NCI-H2171 treated with DMSO at 0.1 percent for 48 hours (cell line): ENCODE results near the gene SYCP2L.
"Not testable (repeated sequence)": the region's sequence is repeated elsewhere in the genome, so short reads cannot be mapped to it uniquely, and the experiment has no call there.

Source experiments
- DNase-seq: peaks from one replicate; lab custom pipeline; 2025; lab: John Stamatoyannopoulos, UW

The SYCP2L gene

GRCh38 chr6:10880366-10880765 lies 6.5 kb upstream of the SYCP2L start:
- DNase-seq, result no peak

DNA sequence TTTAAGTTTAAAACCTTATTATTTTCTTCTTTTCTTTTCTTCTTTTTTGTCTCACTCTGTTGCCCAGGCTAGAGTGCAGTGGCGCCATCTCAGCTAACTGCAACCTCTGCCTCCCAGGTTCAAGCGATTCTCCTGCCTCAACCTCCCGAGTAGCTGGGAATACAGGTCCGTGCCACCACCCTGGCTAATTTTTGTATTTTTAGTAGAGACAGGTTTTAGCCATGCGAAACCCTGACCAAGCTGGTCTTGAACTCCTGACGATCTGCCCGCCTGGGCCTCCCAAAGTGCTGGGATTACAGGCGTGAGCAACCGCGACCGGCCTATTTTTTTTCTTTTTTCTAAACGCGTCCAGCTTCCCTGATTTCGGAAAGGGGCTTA lies 4.6 kb upstream of the SYCP2L start:
- not testable (repeated sequence) for DNase-seq

- no peak for DNase-seq
Observed at GRCh38 chr6:10882657-10883171, 4.1 kb upstream of the SYCP2L start.

GRCh38 chr6:10883312-10884244 lies 3.3 kb upstream of the SYCP2L start:
- DNase-seq, result no peak

DNA sequence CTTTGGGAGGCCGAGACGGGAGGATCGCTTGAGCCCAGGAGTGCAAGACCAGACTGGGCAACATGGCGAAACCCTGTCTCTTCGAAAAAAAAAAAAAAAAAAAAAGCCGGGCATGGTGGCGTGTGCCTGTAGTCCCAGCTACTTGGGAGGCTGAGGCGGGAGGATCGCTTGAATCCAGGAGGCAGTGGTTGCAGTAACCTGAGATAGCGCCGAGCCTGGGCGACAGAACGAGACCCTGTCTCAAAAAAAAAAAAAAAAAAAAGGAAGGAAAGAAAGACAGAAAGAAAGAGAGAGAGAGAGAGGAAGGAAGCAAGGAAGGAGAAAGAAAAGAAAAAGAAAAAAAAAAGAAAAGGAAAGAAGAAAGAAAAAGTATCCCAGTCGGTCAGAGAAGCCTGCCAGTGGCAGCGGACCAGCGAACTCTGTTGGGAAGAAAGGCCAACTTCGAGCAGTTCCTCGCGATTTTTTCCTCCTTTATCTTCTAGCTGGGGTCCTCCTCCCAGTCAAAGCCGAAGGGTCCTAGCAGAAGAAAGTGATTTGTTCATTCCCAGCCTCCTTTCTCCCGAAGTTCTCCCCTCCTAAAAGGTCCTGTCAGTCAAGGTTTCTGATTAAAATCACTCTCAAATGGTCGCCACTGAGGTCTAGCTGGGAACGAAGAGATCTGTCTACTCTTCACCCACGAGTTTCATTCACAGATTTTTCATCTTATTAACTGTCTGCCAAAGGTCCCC lies 2.4 kb upstream of the SYCP2L start:
- DNase-seq, result no peak

DNA sequence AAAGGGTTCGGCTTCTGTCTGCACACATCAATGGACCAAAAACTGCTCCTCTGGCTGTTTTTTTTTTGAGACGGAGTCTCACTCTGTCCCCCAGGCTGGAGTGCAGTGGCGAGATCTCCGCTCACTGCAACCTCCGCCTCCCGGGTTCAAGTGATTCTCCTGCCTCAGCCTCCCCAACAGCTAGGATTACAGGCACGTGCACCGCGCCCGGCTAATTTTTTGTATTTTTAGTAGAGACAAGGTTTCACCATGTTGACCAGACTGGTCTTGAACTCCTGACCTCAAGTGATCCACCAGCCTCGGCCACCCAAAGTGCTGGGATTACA lies 524 bp upstream of the SYCP2L start:
- DNase-seq, result not testable (repeated sequence)

DNA sequence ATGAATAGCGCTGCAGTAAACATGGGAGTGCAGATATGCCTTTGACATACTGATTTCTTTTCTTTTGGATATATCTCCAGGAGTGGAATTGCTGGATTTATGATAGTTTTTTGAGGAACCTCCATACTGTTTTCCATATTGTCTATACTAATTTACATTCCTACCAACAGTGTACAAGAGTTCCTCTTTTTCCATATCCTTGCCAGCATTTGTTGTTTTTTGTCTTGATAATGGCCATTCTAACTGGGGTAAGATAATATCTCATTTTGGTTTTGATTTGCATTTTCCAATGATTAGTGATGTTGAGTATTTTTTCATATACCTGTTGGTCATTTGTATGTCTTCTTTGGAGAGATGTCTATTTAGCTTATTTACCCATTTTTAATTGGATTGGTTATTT lies 3.3 kb downstream of the SYCP2L start:
- no peak for DNase-seq

DNA sequence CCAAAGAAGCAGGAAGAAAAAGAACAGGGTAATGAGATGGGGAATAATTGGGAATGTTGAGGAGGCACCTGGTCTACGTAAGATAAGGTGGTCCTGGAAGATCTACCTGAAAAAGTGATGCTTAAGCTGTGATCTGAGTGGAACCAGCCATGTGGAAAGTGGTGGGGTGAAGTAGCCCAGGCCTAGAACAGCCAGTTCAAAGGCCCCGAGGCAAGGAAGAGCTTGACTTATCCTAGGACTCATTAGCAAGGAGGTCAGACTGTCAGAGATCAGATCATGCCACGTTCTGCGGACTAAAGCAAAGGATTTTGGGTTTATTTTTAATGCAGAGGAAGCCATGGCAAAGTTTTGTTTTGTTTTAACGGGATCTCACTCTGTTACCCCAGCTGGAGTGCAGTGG lies 5.1 kb downstream of the SYCP2L start:
- DNase-seq, result no peak

DNA sequence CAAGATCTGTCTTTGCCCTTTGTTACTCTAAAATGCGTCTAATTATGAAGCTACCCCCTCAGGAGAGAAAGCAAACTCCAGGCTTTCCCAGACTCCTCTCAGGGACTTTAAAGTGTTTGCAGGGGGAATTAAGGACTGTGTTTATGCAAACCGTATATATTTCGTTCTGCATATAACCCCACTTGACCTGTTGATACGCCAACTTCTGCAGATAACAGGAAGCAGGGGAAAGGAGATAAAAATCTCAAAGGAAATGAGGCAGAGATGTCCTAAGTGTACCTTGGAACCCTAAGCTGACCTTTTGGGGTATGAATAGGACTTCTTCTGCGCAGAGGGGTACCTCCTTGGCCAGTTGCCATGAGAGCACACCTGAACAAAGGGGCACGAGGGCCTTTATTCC lies 8.1 kb downstream of the SYCP2L start:
- no peak for DNase-seq

GRCh38 chr6:10896691-10897090 lies 9.8 kb downstream of the SYCP2L start:
- no peak for DNase-seq

DNA sequence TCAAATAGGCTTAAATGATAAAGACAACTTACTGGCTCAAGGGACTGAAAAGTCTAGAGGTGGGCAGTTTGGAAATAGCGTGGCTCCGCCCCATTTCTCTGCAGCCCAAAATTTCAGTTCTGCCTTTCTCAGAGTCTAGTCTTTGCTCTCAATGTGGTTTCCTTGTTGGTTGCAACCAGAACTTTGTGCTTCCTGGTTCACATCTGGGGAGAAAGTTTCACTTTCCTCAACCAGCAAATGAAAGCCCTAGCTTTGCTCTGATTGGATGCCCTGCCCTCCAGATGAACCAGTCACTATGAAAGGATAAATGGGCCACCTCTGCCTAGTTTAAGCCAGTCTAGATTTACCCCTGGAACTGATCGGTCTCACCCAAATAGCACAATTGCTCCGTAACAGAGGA lies 14.9 kb downstream of the SYCP2L start:
- no peak for DNase-seq

DNA sequence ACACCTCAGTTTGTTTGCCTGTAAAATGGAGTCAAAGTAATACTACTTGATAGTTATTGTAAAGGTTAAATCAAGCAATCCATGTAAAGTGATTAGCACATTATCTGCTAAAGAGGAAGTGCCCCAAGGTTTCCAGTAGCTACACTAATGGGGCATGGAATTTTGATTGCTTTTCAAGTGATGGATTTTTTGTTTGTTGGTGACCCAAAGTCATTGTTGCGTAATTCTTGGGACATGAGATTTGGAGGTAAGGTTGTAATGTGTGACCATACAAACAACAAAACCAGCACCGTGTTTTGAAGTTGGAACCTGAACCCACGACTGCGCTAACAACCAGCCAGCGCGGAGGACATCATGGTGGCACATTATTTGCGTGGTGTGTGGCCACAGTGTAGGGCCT lies 17.2 kb downstream of the SYCP2L start:
- no peak for DNase-seq

DNA sequence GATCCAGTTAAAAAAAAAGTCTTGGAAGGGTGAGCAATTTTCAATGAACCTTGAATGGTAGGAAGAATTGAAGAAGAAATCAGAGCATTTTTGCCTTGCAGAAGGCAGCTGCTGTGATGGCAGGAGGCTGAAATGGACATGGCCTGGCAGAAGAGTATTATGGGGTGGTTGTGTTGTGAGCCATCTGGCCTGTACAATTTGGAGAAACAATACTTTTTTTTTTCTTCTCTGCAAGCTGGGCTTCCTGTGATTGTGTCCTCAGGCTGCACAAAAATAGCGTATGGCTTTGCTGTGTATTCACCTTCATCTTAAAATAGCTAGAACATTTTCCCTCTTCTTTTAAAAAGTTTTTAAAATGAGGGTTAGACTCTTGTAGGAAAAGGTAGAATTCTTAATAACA lies 21.4 kb downstream of the SYCP2L start:
- DNase-seq, result no peak

- DNase-seq, result peak; percentile 1
Observed at GRCh38 chr6:10919520-10919919, 32.7 kb downstream of the SYCP2L start.

DNA sequence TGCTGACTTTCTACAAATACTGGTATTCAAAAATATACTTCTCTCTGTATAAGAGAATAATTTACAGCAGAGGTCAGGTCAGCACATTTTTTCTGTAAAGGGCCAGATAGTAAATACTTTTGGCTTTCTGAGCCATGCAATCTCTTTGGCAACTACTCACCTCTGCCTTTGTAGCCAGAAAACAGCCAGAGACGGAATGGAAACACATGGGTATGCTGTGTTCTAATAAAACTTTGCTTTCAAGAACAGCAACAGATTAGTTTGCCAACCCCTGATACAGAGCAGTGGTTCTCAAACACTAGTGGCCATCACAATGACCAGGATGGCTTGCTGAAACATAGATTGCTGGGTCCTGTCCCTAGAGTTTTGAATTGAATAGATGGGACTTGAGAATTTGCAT lies 46.3 kb downstream of the SYCP2L start:
- no peak for DNase-seq

DNA sequence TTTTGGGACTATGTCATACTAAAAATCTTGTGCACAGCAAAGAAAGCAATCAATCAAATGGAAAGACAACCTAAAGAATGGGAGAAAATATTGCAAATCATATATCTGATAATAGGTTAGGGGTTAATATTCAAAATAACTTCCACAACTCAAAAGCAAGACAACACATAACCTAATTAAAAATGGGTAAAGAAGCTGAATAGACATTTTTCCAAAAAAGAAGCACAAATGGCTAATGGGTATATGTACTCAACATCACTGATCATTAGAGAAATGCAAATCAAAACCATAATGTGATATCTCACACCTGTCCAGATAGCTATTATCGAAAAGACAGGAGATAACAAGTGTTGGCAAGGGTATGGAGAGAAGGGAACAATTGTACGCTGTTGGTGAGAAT lies 53.0 kb downstream of the SYCP2L start:
- no peak for DNase-seq

DNA sequence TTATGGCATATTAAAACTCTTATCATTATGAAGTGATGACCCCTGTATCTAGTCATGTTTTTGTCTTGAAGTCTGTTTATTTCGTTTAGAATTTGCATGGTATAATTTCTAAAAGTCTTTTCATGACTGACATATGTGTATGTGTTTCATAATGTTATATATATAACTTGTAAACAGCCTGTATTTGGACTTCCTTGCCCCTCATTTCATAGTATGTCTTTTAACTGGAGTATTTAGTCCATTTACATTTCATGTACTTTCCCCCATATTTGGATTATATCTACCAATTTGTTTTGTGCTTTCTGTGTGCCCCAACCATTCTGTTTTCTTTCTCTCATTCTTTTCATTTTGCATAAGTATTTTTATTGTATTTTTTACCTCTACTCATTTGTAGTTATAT lies 59.0 kb downstream of the SYCP2L start:
- DNase-seq, result no peak

GRCh38 chr6:10947966-10948365 lies 61.1 kb downstream of the SYCP2L start:
- no peak for DNase-seq

GRCh38 chr6:10949579-10950490 lies 63.0 kb downstream of the SYCP2L start:
- no peak for DNase-seq

DNA sequence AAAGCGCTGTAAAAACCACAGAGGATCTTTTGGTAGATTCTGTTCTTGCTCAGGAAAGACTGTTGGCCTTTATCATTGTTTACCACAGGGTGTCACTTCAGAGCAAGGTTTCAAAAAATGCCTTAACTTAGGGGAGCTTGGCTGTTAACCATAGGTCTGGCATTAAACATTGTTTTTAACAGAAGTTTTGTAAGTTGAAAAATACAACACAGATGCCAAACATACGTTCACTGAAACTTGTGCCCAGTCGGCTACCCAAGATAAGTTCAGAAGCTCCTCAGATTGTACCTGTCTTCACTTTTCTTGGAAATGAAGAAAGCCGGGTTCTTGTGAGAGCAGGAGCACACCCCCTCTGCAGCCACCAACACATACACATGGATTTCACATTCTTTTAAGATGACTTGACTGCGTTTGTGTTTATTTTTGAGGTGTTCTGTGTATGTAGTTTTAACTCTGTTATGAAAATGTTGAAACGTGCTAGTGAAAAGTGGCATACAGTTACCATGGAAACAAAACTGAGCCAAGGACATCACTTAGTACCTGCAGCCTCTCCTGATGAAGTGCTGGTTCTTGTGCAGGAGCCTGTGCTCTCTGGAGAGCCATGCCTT lies 64.9 kb downstream of the SYCP2L start:
- DNase-seq, result peak; percentile 9

DNA sequence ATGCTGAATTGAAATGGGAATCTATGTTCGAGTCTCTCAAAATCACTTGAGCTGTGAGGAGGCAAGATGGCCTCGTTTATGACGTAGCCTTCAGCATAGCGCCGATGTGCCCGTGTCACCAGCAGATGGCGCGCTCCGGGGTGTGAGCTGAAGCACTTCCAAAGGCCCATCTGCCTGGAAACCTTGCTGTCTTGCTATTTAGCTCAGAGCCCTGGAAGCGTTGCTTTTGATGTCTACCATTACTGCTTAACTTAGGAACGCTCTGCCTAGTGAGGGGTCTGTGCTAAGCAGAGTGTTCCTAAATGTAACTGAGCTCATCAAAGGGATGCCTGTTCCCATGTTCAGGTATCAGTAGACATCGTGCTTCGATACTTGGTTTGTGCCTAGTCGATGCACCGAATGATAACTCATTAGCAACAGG lies 67.7 kb downstream of the SYCP2L start:
- DNase-seq, result peak; percentile 70

- DNase-seq, result no peak
Observed at GRCh38 chr6:10956776-10957175, 69.9 kb downstream of the SYCP2L start.
